Loucy (cell line): Measurements from ENCODE around the gene LRRC27.

ENCODE experiments used
- H2AFZ ChIP-seq: fragments of 200-600 bp; sonication (generic); 2 replicates; pipeline ENCODE4 v1.6.0; 2016; ENCODE audit warnings: antibody characterized with exemption, mild to moderate bottlenecking, low read length, moderate library complexity
- H3F3A ChIP-seq: fragments of 200-600 bp; 2 replicates; pipeline ENCODE4 v1.6.0; 2016; ENCODE audit warnings: antibody characterized with exemption, low read depth, mild to moderate bottlenecking
- H3K27me3 ChIP-seq: fragments of 200-600 bp; sonication (generic); 2 replicates; pipeline ENCODE4 v1.6.1; 2014; ENCODE audit warnings: low read length, mild to moderate bottlenecking; ENCODE audit not compliant: insufficient read depth, poor library complexity, severe bottlenecking
- H3K36me3 ChIP-seq: fragments of 200-600 bp; sonication (generic); 2 replicates; pipeline ENCODE4 v1.6.1; 2016; ENCODE audit warnings: low read length; ENCODE audit not compliant: insufficient read depth
- H3K4me1 ChIP-seq: fragments of 200-600 bp; sonication (generic); 2 replicates; pipeline ENCODE4 v1.5.1; 2014; ENCODE audit warnings: low read length, mild to moderate bottlenecking; ENCODE audit not compliant: insufficient read depth, poor library complexity, severe bottlenecking
- H3K4me2 ChIP-seq: fragments of 200-600 bp; sonication (generic); 2 replicates; pipeline ENCODE4 v1.6.0; 2014; ENCODE audit warnings: antibody characterized with exemption, low read length, low read depth, mild to moderate bottlenecking; ENCODE audit not compliant: poor library complexity, severe bottlenecking
- H3K4me3 ChIP-seq: fragments of 200-600 bp; sonication (generic); 2 replicates; pipeline ENCODE4 v1.5.1; 2014; ENCODE audit warnings: low read length, mild to moderate bottlenecking, mixed read lengths; ENCODE audit not compliant: poor library complexity, severe bottlenecking
- H3K79me2 ChIP-seq: fragments of 200-600 bp; sonication (generic); 2 replicates; pipeline ENCODE4 v1.6.1; 2014; ENCODE audit warnings: low read length; ENCODE audit not compliant: insufficient read depth
- H3K9ac ChIP-seq: fragments of 200-600 bp; sonication (generic); 2 replicates; pipeline ENCODE4 v1.6.0; 2014; ENCODE audit warnings: mild to moderate bottlenecking, low read depth, low read length, moderate library complexity; ENCODE audit not compliant: poor library complexity, severe bottlenecking
- H3K9me2 ChIP-seq: fragments of 200-600 bp; sonication (generic); replicated peaks from 2 replicates; pipeline ENCODE4 v1.6.1; 2016; ENCODE audit warnings: low read depth, low read length, mixed read lengths
- H3K9me3 ChIP-seq: fragments of 200-600 bp; sonication (generic); 2 replicates; pipeline ENCODE4 v1.6.1; 2014; ENCODE audit warnings: mild to moderate bottlenecking, antibody characterized with exemption, low read length, low read depth; ENCODE audit not compliant: insufficient read depth
- H4K20me1 ChIP-seq: fragments of 200-600 bp; sonication (generic); 2 replicates; pipeline ENCODE4 v1.6.0; 2014; ENCODE audit warnings: antibody characterized with exemption, low read length, mild to moderate bottlenecking; ENCODE audit not compliant: insufficient read depth, poor library complexity, severe bottlenecking
- EZH2phosphoT487 ChIP-seq: fragments of 200-600 bp; IDR thresholded peaks from 2 replicates; pipeline ENCODE4 v1.6.1; 2018; ENCODE audit warnings: antibody characterized with exemption, mild to moderate bottlenecking, moderate library complexity, borderline replicate concordance
- TF ChIP-seq, protein P1 (sequence below): fragments of 200-600 bp; sonication (generic); conservative IDR thresholded peaks from 2 replicates; pipeline ENCODE4 v1.5.1; 2014; ENCODE audit warnings: mild to moderate bottlenecking, antibody characterized with exemption, low read length

The LRRC27 gene

DNA sequence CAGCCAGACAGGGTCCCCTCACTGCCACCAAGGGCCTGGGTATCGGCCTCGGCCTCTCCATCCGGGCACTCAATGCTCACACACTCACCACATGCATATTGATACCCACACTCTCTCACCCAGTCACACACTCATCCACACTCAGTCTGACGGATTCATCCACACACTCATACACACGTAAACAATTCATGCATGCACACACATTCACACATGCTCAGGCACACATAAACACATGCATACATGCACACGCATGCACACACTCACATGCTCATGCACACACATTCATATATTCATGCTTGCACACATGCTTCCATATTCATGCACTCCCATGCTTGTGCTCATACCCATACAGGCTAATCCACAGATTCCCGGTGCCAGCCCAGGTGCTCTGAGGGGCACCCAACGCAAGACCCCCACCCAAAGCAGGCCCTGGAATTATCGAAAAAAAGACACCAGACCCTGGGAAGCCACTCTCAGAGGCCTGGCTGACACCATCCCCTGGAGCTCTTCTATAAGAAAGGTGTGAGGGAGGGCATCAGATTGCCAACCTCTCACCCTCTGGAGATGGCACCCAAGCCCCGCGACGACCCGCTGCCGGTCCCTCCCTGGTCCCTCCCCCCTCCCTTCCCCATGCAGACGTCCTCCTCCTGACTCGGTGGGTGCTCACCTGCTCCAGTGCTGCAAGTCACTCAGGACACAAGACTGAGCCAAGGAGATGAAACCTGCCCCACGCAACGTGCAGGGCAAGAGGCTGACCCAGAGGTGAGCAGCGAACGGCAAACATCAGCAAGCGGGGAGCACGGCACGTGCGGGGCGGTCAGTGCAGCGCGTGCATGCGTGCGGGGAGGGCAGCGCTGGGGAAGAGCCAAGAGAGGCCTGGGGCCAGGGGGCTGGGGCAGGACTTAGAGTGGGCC lies 39.4 kb upstream of the LRRC27 start:
- no peaks in the 10 kb centered on the region for H3K9me2 ChIP-seq
- H3K9me3 ChIP-seq: no peaks in the 10 kb centered on the region
- no peaks in the 10 kb centered on the region for H3K79me2 ChIP-seq
- H2AFZ ChIP-seq: no peak overlapping the region
- H3K4me3 ChIP-seq: no peak overlapping the region
- no peaks in the 10 kb centered on the region for H3K36me3 ChIP-seq
- H3K4me2 ChIP-seq: no peak overlapping the region
- H3F3A ChIP-seq: no peaks in the 10 kb centered on the region
- no peaks in the 10 kb centered on the region for H3K27me3 ChIP-seq
- TF ChIP-seq, protein P1, sequence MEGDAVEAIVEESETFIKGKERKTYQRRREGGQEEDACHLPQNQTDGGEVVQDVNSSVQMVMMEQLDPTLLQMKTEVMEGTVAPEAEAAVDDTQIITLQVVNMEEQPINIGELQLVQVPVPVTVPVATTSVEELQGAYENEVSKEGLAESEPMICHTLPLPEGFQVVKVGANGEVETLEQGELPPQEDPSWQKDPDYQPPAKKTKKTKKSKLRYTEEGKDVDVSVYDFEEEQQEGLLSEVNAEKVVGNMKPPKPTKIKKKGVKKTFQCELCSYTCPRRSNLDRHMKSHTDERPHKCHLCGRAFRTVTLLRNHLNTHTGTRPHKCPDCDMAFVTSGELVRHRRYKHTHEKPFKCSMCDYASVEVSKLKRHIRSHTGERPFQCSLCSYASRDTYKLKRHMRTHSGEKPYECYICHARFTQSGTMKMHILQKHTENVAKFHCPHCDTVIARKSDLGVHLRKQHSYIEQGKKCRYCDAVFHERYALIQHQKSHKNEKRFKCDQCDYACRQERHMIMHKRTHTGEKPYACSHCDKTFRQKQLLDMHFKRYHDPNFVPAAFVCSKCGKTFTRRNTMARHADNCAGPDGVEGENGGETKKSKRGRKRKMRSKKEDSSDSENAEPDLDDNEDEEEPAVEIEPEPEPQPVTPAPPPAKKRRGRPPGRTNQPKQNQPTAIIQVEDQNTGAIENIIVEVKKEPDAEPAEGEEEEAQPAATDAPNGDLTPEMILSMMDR: no peak
- TF ChIP-seq EZH2phosphoT487: no peak
- H3K4me1 ChIP-seq: no peaks in the 10 kb centered on the region
- H3K9ac ChIP-seq: no peak overlapping the region
- no peaks in the 10 kb centered on the region for H4K20me1 ChIP-seq

DNA sequence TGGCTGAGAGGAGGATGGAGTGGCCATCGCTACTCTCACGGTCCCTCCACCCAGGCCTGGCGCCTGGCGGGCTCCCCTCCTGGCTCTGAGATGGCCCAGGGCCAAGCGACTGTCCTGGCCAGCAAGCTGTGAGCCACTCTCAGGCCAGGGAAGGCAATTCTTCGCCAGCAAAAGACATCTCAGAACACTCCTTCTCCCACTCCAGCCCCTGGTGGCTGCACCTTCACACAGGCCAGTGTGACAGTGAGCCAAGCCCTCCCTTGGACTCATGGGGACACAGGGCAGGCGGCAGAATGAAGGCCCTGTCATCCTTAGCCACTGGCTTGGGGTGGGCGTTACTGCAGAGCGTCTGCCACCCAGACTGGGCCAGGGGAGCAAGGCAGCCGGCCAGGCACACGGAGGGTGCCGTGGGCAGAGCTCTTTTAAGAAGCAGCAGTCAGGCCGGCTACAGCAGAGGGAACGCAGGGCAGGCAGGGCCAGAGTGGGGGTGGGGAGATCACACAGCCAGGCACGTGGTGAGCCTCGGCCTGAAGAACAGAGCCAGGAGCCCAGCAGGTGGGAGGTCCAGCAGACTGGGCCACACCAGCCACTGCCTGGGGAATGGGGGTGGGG lies 38.7 kb upstream of the LRRC27 start:
- Histone ChIP-seq H2AFZ (no peak overlapping the region), H3K9me2 (no peaks in the 10 kb centered on the region), H4K20me1 (no peaks in the 10 kb centered on the region), H3K79me2 (no peaks in the 10 kb centered on the region), H3K4me3 (no peak overlapping the region), H3K27me3 (no peaks in the 10 kb centered on the region), H3K9ac (no peak overlapping the region), H3K4me2 (no peak overlapping the region), H3K9me3 (no peaks in the 10 kb centered on the region), H3K4me1 (no peaks in the 10 kb centered on the region), H3K36me3 (no peaks in the 10 kb centered on the region), H3F3A (no peaks in the 10 kb centered on the region)
- TF ChIP-seq, protein P1: no peak
- no peak for TF ChIP-seq EZH2phosphoT487

DNA sequence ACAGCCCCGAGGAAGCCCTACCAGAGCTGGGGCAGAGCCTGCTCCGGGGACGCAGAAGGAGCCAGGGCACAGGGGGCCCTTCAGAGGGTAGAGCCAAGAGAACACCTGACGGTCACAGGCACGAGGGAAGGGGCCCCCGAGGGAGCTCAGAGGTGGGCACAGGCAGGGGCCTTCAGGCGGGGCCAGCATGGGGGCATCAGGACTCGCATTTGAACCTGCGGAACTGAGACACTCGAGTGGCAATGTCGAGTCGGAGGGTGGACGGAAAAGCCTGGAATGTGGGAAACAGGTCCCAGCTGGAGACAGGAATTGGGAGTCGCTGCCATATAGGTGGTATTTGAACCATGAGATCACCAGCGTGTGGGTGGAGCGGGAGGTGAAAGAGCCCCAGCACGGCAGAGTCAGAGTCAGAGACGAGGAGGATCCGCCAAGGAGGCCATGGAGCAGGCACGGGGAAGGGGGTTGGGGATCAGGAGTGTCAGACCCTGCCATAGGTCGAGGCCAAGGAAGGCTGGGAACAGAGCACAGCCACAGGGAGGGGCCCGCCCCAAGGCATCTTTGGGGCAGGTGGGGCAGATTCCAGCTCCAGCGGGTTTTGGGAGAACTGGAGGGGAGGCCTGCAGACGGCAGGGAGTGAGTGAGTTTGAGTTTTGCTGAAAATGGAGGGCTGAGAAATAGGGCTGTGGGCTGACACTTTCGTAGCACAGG lies 38.0 kb upstream of the LRRC27 start:
- H3K9me3 ChIP-seq: no peaks in the 10 kb centered on the region
- TF ChIP-seq EZH2phosphoT487: no peak
- TF ChIP-seq, protein P1: no peak
- H3F3A ChIP-seq: no peaks in the 10 kb centered on the region
- no peak overlapping the region for H2AFZ ChIP-seq
- no peak overlapping the region for H3K4me2 ChIP-seq
- no peak overlapping the region for H3K9ac ChIP-seq
- H3K36me3 ChIP-seq: no peaks in the 10 kb centered on the region
- no peaks in the 10 kb centered on the region for H3K27me3 ChIP-seq
- H3K4me3 ChIP-seq: no peak overlapping the region
- H3K9me2 ChIP-seq: no peaks in the 10 kb centered on the region
- no peaks in the 10 kb centered on the region for H4K20me1 ChIP-seq
- H3K79me2 ChIP-seq: no peaks in the 10 kb centered on the region
- H3K4me1 ChIP-seq: no peaks in the 10 kb centered on the region
